GM20000 (cell line): ENCODE measurements around the gene KCND2.

Experiments used
- DNase-seq: peaks from one replicate; pipeline ENCODE4 v3.0.0; 2012; ENCODE audit warnings: low spot score
- TF ChIP-seq, protein P1 (sequence below): IDR thresholded peaks from 2 replicates; pipeline ENCODE4 v1.5.1; 2012; ENCODE audit warnings: mild to moderate bottlenecking, control low read depth; ENCODE audit errors: extremely low read depth, missing control alignments

The KCND2 gene

GRCh38 chr7:120783273-120783672, 510.3 kb downstream of the KCND2 start:
- DNase-seq, result no peak

GRCh38 chr7:120783721-120784120, 510.7 kb downstream of the KCND2 start:
- TF ChIP-seq, protein P1, sequence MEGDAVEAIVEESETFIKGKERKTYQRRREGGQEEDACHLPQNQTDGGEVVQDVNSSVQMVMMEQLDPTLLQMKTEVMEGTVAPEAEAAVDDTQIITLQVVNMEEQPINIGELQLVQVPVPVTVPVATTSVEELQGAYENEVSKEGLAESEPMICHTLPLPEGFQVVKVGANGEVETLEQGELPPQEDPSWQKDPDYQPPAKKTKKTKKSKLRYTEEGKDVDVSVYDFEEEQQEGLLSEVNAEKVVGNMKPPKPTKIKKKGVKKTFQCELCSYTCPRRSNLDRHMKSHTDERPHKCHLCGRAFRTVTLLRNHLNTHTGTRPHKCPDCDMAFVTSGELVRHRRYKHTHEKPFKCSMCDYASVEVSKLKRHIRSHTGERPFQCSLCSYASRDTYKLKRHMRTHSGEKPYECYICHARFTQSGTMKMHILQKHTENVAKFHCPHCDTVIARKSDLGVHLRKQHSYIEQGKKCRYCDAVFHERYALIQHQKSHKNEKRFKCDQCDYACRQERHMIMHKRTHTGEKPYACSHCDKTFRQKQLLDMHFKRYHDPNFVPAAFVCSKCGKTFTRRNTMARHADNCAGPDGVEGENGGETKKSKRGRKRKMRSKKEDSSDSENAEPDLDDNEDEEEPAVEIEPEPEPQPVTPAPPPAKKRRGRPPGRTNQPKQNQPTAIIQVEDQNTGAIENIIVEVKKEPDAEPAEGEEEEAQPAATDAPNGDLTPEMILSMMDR, result no peak
- no peak for DNase-seq

More at GRCh38 chr7:120783273-120783672, 510.3 kb downstream of the KCND2 start:
- TF ChIP-seq, protein P1, result no peak

DNA sequence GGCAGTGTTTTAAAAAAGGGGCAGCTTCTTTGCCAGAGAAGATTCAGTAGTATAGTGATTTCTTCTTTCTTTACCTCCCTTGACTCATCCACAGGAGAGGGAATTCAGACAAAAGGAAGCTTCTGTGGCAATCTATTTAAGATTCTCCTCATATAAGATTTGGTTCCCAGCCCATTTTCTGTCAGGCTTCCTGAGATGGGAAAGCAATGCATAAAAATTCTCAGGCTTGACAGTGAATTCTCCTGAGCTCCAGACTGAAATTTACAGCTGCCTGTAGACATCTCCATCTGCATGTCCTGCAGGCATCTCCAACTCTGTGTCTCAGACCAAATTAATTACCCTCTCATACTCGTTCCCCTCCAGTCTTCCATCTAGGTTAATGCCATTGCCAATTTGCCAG, 512.1 kb downstream of the KCND2 start:
- no peak for DNase-seq
- TF ChIP-seq, protein P1, result no peak

DNA sequence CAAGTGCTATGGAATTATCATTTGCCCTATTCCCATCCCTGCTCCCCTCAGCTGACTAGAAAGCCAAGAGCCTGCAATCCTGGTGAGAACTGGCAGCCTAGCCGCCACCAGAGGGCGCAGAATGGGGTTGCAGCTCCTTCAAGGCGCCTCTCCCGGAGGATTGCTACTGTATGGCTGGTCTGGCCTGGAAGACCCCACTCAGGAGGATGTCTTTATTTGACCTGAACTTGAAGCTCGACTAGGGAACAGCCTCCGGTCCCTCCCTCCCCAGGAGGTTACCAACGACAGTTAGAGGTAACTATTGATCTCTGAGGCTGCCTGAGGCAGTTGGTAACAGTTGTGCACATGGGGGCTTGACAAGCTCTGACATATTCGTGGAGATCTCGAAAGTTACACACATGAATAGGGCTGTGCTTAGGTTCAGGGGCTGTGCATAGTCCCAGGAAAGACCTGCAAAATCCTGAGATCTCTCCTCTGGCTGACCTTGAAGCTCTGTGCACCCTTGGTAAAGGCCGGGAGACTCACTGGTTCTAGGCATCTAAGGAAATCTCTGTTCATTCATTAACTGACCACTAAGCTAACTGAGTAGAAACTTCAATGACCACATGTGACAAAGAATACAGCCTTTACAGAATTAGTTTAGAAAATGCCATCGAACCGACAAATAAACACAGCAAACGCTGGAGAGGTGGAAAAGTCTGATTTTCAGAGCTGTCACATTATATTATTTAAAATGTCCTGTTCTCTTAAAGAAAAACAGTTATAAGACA, 519.3 kb downstream of the KCND2 start:
- DNase-seq, result peak; percentile 64
- TF ChIP-seq, protein P1, result peak; percentile 95

- no peak for DNase-seq
- TF ChIP-seq, protein P1, result no peak
Observed at GRCh38 chr7:120792861-120793130, 519.8 kb downstream of the KCND2 start.

- TF ChIP-seq, protein P1, result no peak
- no peak for DNase-seq
Observed at GRCh38 chr7:120793213-120793936, 520.4 kb downstream of the KCND2 start.

DNA sequence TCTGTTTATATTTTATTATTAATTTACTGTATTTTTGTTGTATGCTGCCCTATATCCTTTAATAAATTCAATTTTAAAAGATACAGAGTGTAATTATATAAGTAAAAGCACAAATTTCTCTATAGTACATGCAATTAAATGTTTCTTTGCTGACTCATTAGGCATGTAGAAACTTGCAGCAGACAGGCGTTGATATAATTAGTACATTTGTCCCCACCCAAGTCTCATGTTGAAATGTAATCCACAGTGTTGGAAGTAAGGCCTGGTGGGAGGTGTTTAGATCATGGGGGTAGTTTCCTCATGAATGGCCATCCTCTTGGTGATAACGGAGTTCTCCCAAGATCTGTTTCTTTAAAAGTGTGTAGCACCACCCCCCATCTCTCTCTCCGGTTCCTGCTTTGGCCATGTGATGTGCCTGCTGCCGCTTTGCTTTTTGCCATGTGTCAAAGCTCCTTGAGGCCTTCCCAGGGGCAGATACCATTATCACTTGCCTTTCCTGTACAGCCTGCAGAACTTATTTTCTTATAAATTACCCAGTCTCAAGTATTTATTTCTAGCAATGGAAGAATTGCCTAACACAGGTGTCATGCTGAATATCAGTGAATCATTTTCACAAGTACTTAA, 521.2 kb downstream of the KCND2 start:
- TF ChIP-seq, protein P1, result no peak
- no peak for DNase-seq
